NCI-H2171 treated with DMSO at 0.1 percent for 48 hours (cell line): ENCODE results near the gene STAT5B.
A peak's percentile ranks its signal among the peaks of the same experiment; 100 is the strongest.
"Not testable (repeated sequence)": the region's sequence is repeated elsewhere in the genome, so short reads cannot be mapped to it uniquely, and the experiment has no call there.

Source experiments
- DNase-seq: peaks from one replicate; lab custom pipeline; 2025; lab: John Stamatoyannopoulos, UW

The STAT5B gene

DNA sequence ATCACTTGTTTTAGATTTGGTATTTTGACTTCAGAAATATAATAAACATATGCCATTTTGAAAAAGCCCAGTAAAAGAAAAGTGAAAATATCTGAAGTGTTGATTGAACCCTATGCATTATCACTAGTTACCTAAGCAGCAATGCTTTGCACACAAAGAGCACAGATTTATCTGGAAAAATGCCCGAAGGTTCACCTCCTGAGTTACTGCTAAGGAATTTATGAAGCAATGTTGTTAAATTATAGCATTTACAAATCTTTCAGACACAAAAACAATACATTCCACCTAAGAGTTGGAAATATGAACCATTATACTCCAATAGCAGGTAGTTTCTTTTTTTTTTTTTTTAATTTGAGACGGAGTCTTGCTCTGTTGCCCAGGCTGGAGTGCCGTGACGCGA lies 43.0 kb downstream of the STAT5B start:
- DNase-seq = no peak

DNA sequence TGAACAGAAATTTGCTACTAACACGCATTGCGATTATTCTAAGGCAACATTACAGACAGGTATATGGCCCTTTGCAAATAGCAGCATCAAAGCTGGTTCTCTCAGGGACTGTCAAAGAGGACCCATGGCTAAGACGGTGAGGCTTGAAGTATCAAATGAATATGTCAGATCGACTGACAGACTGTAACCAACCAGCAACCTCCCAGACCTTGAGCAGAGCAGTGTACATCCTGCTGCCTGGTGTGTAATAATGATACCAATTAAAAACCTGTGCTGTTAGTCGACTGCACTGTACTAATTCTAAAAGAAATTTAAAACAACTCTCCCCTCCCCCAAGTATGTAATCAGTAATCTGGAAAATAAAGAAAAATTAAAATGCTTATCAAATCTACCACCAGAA lies 46.0 kb downstream of the STAT5B start:
- DNase-seq = peak; percentile 67

DNA sequence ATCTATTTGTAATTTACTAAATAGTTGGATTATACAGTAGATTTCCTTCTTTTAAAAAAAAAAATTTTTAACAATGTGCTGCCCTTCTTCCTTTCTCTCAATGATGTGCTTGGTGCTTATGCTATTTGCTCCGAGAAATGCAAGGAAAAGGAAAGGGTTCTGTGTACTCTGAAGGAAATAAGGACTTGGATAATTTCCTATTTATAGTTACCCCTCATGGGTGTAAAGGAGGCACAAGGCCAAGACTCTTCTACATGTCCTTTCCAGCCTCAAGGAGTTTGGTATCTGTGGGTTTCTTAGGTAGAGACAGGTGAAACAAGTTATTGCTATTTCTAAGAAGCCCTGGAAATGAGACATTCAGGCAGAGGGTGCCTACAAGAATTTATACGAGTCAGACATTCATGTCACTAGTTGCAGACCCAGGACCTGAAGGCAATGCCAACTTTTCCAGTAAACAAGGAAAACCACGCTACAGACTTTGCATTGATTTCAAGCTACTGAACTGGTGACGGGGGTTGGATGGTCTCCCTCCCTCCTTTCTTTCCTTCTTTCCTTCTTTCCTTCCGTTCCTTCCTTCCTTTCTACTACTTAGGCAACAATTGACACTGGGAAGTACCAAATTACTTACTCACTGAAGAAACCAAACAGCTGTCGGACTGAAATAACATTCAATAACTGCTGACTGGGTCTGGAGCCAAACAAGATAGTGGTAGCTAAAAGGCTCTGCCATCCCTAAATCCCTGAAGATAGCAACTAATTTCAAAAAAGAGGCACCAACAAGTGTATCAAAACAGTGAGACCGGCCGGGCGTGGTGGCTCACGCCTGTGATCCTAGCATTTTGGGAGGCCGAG lies 48.1 kb downstream of the STAT5B start:
- DNase-seq = no peak

DNA sequence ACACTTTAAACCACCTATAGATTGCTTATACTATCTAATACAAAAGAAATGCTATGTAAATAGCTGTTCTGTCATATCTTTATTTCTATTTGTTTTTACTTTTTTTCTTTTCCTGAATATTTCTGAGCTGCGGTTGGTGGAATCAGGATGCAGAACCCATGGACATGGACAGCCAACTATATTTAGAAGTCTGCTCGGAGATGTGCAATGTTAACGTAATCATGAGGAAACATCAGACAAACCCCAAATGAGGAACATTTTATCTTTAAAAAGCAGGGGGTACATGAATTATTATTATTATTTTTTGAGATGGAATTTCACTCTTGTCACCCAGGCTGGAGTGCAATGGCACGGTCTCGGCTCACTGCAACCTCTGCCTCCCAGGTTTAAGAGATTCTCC lies 50.5 kb downstream of the STAT5B start:
- DNase-seq = no peak

DNA sequence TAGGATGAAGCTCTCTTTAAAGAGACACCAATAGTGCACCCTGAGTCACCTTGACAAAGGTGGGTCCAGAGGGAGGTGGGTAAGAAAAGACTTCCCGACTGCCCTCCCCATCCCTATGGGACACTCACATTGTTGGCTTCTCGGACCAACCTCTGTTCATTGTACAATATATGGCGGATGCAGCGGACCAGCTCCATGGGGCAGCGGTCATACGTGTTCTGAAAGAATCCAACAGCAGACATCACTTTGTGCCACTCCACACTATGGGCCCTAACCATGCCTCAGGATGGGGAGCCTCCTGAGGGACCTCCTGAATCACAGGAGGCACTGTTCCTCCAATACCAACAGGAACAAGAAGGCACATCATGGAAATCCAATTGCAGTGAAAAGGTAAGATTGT lies 51.5 kb downstream of the STAT5B start:
- no peak for DNase-seq

DNA sequence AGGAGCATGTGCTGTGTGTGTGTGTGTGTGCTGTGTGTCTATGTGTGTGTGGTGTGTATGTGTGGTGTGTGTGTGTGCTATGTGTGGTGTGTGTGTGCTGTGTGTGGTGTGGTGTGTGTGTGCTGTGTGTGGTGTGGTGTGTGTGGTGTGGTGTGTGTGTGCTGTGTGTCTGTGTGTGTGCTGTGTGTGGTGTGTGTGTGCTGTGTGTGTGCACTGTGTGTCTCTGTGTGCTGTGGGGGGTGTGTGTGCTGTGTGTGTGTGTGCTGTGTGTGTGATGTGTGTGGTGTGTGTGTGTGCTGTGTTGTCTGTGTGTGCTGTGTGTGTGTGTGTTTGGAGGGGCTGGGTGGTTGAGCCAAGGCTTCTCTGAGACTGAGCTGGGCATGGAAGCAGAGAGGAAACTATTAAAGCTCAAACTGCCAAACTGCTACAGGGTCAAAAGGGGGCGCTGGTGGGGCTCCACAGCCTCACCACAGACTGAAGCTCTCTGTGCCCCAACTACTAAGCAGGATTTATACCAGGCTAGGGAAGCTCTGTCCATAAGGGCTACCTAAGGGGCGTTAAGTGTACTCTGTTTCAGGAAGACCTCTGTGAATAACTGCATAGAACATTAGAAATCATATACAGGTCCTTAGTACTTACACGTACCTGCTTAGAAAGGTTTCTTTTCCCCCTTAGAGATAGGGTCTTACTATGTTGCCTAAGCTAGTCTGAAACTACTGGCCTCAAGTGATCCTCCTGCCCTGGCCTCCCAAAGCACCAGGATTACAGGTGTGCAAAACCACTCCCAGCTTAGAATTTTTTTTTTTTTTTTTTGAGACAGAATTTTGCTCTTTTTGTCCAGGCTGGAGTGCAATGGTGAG lies 54.1 kb downstream of the STAT5B start:
- peak; percentile 44 for DNase-seq

DNA sequence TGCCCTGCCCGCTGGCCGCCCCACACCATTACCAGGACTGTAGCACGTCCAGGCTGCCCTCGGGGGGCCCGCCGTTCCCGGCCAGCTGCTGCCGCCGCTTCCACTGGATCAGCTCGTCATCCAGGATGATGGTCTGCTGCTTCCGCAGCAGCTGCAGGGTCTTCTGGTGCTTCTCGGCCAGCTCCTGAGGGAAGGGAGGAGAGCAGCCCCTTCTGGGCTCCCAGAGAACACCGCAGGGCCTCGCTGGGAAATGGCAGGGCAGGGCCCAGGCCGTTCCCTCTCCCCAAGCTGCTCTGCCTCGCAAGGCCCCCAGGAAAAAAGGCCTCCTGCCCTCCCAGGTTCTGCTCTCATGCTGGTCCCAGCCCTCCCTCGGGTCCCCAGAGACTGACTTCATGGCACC lies 56.9 kb downstream of the STAT5B start:
- not testable (repeated sequence) for DNase-seq

DNA sequence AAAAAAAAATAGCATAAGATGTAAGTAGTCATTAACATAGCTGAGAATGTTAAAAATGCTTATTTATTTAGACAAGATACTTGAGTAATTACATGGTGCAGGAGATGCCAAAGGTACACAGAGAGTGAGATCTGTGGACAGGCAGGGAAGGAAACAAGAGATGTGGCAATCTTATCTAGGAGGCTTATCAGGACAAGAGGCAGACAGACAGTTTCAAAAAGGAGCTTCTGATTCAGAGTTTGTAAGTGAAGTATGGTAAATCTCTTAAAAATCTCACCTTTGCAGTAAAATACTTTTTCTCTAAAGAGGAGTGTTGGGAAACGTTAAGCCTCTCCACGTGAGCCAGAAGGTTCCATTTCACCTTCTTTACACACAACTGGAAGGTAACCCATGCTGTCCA lies 62.0 kb downstream of the STAT5B start:
- DNase-seq = no peak

DNA sequence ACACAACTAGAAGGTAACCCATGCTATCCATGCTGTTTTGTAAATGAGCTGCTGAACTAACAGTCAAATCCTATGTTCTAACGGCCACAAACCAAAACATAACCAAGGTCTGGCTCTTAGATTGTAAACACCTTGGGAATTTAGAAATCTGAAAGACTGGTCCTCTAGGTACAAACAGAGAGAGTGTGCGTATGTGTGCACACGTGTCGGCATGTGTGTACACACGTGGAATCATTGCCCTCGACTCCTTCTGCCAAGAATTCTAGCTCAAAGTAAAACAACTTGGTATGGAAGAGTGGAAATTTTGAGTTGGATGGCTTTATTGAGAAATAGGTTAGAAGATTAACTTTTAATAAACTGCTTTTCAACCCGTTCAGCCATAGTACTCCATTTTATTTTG lies 63.8 kb downstream of the STAT5B start:
- no peak for DNase-seq

DNA sequence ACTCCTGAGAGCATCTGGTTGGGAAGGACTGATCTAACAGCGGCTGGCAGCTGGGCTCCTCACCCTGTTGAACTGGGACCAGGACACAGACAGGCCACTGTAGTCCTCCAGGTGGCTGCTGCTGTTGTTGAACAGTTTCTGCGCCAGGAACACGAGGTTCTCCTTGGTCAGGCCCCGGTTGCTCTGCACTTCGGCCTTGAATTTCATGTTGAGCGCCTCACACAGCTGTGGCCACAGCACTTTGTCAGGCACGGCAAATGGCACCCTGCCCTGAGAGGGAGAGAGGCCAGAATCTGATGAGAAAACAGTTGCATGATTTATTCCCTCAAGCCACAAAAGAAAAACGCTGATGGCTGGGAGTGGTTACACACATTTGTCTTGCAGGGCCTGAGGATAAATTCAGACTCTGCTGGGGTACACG lies 64.3 kb downstream of the STAT5B start:
- not testable (repeated sequence) for DNase-seq

DNA sequence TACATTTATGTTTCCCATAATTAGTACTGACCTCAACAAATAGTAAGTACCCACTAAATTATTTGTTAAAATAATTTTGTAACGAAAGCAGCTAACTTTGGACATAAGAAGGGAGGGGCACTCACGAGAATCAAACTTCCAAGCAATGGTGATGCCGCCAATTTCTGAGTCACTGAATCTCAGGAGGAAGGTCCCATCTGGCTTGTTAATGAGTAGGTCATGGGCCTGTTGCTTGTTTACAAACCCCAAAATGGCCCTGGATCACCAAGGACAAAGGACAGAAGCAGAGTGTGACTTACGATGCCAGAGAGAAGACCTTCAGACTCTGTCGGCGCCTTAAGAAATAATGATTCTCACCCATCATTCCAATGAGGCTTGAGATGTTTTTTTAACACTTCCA lies 66.1 kb downstream of the STAT5B start:
- no peak for DNase-seq

DNA sequence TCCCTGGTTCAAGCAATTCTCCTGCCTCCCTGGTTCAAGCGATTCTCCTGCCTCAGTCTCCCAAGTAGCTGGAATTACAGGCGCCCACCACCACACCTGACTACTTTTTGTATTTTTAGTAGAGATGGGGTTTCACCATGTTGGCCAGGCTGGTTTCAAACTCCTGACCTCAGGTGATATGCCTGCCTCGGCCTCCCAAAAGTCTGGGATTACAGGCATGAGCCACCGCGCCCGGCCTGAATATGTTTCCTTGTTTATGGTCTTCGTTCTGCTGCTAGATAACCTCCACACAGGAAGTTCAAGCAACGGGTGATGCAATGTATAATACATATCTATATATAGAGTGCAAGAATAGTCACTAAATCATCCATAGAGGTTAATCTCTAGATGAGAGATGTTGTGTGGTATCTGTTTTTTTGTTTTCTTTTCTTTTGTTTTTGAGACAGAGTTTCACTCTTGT lies 70.0 kb downstream of the STAT5B start:
- DNase-seq = not testable (repeated sequence)

DNA sequence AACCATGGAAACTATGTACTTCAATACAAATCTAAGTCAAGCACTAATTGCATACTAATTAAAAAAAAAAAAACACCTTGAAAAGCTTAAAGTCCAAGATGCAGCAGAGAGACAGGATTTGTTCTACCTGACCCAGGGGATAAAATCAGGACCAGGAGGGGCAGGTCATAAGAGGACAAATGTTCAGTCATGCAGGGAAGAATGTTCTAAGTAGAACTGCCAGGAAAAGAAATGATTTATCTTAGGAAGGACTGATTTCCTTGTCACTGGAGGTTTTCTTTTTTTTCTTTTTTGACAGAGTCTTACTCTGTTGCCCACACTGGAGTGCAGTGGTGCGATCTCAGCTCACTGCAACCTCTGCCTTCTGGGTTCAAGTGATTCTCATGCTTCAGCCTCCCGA lies 72.8 kb downstream of the STAT5B start:
- DNase-seq = no peak

DNA sequence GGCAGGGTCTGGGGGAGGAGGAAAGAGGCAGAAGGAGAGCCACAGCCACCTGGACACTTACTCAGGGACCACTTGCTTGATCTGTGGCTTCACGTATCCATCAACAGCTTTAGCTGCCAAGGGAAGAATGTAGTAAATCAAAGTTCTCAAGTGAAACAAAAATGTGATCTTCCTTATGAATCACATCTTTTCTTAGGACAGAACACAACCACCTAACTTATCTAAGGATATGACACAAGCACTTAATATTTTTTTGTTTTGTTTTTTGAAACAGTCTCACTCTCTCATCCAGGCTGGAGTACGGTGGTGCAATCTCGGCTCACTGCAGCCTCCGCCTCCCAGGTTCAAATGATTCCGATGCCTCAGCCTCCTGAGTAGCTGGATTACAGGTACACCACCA lies 73.5 kb downstream of the STAT5B start:
- DNase-seq = no peak

DNA sequence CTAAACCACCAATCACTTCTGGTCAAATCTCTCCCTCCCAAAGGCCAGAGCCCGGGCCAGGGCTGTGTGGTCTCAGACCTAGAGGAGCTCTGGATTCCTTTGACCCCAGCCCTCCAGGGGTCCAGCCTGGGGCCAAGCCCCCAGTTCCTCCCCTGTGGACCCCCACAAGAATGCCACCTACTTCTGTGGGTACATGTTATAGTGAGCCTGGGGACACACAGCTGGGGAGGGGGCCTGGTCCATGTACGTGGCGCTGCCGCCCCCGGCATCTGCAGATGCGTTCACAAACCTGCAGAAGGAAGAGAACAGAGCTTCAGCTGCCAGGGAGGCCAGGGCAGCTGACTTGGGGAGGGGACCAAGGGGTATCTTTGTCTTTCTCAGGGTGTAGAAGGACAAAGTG lies 74.0 kb downstream of the STAT5B start:
- DNase-seq = no peak

DNA sequence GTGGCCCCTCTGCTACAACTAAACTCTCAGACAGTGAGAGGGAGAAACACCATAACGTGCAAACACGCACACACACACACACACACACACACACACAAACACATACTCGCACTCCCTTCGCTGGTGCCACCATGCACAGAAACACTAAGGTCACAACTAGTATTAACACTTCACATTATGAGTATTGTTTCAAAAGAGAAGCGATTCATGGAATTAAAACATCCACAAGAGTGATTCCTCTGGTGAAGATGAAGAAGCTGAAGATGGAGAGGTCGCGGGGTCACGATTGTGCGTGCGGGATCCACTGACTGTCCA lies 74.8 kb downstream of the STAT5B start:
- no peak for DNase-seq

DNA sequence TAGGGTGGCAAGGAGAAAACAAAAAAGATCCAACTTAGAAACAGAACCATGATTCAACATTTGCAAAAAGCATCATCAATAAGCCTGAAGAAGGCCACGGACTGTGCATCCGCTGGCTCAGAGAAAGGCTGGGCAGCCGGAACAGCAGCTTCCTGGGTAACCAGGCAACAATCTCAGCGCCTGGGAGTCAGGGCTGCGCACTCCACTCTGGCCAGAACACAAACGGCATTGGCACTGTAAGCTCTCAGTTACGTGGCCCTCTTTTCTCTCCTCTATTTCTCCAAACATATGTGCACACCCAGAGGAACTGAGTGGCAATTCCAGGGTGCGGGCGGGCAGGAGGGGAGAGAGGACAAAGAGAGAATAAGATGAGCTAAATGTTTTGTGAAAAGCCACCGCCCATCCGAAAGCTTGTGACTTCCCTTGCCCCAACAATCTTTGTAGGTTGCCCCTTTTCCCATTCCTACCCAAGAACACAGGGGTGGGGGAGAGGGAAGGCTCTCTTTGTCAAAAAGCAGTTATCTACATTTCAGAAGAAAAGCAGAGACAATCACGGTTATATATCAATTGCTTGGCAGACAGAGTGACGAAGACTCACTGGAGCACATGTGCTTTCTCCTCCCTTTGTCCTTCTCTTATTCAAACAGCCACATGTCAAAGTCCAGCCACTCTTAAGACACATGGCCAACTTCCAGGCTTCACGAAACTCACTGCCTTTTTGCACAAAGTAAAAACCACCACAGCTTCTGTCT lies 75.3 kb downstream of the STAT5B start:
- no peak for DNase-seq

DNA sequence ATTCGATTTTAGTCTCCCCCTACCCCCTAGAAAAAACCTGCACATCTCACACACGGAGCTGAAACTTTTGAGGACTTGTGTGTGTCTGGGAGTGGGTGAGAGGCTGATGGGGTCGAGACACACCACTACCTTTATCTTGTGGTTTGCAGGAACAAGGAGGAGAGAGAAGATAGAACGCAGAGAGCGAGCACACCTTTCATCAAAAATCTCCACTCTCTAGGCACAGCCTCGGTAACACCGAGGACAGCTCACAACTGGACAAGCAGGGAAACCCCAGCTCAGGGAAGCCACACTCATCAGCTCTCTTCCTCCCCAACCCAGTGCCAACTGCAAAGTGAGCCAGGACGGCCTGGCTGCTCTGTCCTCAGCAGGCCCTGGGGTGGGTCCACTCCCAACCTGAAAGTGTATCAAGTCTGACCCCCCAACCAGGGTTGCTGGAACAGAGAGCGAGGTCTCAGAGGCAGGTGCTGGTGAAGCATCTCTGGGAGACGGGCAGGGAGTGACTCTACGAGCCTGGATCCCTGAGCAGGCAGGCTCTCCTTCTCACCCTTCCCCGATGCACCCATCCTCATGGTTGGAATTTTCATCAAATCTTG lies 76.7 kb downstream of the STAT5B start:
- DNase-seq = no peak

DNA sequence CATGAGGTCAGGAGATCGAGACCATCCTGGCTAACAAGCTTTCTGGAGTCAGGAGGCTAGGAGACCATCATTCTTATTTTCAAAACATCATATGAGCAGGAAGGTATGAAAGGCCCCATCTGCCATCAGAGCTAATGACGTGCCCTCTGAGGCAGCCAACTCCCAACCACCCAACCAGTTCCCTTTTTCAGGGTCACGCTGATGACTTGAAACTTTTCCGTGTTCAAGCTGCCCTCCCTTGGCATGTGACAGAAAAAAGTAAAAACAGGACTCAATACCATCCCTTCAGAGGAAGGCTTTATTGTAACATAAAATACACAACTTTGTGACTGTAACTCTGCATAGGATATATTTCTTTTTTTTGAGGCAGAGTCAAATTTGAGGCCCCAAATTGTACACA lies 77.3 kb downstream of the STAT5B start:
- no peak for DNase-seq

DNA sequence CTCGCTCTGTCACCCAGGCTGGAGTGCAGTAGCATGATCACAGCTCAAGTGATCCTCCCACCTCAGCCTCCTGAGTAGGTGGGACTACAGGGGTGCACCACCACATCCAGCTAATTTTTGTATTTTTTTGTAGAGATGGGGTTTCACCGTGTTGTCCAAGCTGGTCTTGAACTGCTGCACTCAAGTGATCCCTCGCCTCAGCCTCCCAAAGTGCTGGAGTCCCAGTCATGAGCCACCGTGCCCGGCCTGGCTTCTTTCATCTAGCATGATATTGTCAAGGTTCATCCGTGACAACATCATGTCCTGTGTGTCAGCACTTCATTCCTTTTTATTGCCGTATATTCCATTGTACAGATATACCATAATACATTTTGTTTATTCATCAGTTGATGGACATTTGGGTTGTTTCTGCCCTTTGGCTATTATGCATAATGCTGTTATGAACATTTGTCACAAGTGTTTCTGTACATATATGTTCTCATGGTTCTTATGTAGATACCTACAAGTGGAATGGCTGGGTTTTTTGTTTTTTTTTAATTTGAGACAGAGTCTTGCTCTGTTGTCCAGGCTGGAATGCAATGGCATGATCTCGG lies 78.5 kb downstream of the STAT5B start:
- no peak for DNase-seq

DNA sequence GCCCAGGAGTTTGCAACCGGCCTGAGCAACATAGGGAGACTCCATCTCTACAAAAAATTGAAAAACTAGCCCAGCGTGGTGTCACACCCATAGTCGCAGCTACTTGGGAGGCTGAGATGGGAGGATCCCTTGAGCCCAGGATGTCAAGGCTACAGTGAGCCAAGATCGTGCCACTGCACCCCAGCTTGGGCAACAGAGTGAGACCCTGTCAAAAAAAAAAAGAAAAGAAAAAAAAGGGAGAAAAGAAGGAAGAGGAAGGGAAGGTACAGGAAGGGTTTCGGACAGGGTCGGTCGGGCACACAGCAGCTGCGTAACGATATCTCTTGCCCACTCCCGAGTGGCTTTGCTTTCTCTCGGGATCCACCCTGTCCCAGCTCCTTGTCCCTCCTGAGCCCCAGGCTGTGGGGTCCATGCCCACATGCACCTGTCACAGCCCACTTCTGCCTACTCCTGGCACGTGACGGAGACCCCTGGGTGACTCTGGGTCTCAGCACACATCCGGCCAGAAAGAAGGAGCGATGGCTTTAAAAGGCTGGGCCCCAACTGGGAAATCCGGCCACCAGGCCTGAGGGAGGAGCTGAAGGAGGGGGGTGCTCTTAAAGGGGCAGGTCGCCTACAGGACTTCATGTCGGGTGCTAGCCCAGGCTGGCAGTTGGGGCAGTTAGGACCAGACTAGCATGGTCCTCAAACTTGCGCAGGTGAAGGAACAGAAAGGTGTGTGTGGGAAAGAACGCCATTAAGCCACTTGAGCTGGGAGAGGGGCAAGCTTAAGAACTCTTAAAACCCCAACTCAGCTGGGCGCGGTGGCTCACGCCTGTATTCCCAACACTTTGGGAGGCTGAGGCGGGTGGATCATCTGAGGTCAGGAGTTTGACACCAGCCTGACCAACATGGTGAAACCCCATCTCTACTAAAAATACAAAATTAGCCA lies 82.0 kb downstream of the STAT5B start, which contains the start of gene GHDC:
TSS of gene GHDC (minus strand) at position 526 of the 931 bp plus-strand sequence. CDS start 913 bp downstream, outside the sequence.
- DNase-seq = no peak
